Kidney (tissue), 14 donors: ENCODE data around the gene DCXR. TPM values are rescaled to one million over a fixed set of nuclear protein-coding genes. Genes with fewer than 3 reads are reported as not detected.

ENCODE experiments used
- DNase-seq, 5 donors: peaks; one replicate each; pipeline ENCODE4 v3.0.0-alpha.2; 2013 to 2020
- FAIRE-seq: peaks from 2 replicates; lab custom pipeline; 2012; peaks lifted over from hg19 to GRCh38; lab: Jason Lieb, UNC
- H3K27ac ChIP-seq, 2 donors: one replicate each; pipeline ENCODE4 v1.7.0; 2013; ENCODE audit warnings: low read depth in 2 of 2, low read length in 2 of 2, inconsistent platforms in 1 of 2
- H3K27me3 ChIP-seq: one replicate; pipeline ENCODE4 v1.7.1; 2013; ENCODE audit warnings: low read length, inconsistent platforms; ENCODE audit not compliant: control insufficient read depth, insufficient read depth
- H3K36me3 ChIP-seq, 3 donors: one replicate each; pipeline versions ENCODE4 v1.7.0 to v1.7.1; 2013; ENCODE audit warnings: low read length in 3 of 3, control low read depth in 1 of 3, inconsistent platforms in 1 of 3; ENCODE audit not compliant: insufficient read depth in 3 of 3, control insufficient read depth in 2 of 3
- H3K4me1 ChIP-seq, 3 donors: one replicate each; pipeline versions ENCODE4 v1.7.0 to v1.7.1; 2013; ENCODE audit warnings: low read length in 3 of 3, inconsistent platforms in 1 of 3, low read depth in 1 of 3; ENCODE audit not compliant: control insufficient read depth in 2 of 3, insufficient read depth in 2 of 3
- H3K4me3 ChIP-seq, 3 donors: one replicate each; pipeline versions ENCODE4 v1.7.0 to v1.8.1; 2013; ENCODE audit warnings: low read length in 3 of 3, control low read depth in 1 of 3, inconsistent platforms in 1 of 3
- H3K9ac ChIP-seq, 3 donors: one replicate each; pipeline versions ENCODE4 v1.7.0 to v1.7.1; 2013; ENCODE audit warnings: low read length in 3 of 3, control low read depth in 1 of 3, inconsistent platforms in 1 of 3
- H3K9me3 ChIP-seq, 3 donors: one replicate each; pipeline versions ENCODE4 v1.7.0 to v1.7.1; 2013; ENCODE audit warnings: low read length in 3 of 3, control low read depth in 1 of 3, inconsistent platforms in 1 of 3; ENCODE audit not compliant: control insufficient read depth in 2 of 3, insufficient read depth in 1 of 3
- intact Hi-C: fragments of 100-400 bp; cut with DNase I; formaldehyde crosslinking; loops from one replicate; pipeline ENCODE4 v1.11.1; 2022
- polyA plus RNA-seq: library from polyadenylated mRNA; stranded (reverse); fragments of 350-450 nt; fragmentation: Illumina TruSeq; extraction: RNeasy Lipid Tissue Mini Kit (QIAGEN cat#74804); gene quantifications from one replicate; pipeline ENCODE4 v1.2.3, GENCODE V29; 2014; ENCODE audit warnings: low read depth, low replicate concordance; ENCODE audit not compliant: insufficient read depth
- total RNA-seq: library from RNA; stranded (reverse); fragmentation: NEBNext Ultra II Directional; extraction: Animal tissue kit (Norgen Biotek cat#: 25700); gene quantifications from one replicate; pipeline ENCODE4 v1.2.1, GENCODE V29; 2021
- TF ChIP-seq, protein P1 (sequence below): IDR thresholded peaks from 3 replicates; pipeline ENCODE4 v1.5.1; 2012; ENCODE audit warnings: mild to moderate bottlenecking, moderate library complexity, borderline replicate concordance; ENCODE audit not compliant: insufficient read depth; ENCODE audit errors: extremely low read depth
- donor health status: control.
- donor health status: control.
- donor health status: control.
- donor health status: control.
- donor health status: control.
- donor health status: DM: yes; HTN: yes; CAD: no.
- donor health status: Normal renal cell carcinoma (clear cell type).

Gene DCXR
- total and polyA plus RNA-seq, 2 donors from 2014 or later: 102 to 551 TPM

DNA sequence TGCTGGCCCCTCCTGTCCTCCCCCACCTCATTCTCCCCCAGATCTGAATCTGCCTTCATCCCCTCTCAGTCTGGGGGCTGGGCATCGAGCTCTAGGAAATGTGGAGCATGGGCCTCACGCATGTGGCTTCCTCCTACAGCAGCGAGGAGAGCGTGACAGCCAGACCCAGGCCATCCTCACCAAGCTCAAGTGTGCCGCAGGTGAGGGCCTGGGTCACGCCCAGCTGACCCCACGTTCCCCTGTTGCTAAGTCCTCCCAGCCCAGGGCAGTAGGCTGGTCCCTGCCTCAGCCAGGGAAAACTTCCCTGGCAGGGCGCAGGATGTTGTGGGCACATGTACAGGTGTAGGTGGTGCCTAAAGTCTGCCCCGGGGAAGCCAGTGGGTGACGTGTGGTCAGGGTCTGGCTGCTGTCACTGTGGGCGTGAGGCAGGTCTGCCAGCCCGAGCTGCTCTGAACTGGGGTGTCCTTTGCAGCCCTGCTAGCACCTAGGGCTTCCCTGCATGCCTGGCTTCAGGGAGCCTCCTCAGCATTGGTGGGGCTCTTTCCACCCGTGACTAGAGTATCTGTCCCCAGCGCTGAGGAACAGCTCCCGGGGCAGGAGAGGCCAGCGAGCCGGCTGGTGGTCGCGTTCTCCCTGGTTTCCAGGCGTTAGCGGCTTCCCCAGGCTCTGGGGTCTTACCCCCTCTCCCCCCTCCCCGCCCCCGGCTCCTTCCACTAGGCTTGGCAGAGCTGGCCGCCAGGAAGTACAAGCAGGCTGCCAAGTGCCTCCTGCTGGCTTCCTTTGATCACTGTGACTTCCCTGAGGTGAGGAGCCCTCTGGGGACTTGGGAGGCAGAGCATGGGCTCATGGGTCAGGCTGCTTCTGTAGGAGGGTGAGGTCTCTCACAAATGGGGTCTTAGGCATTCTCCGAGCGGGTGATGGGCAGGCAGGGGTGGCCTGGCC, 17.8 kb upstream of the DCXR start:
- intact Hi-C loops: no loop called here
- no peak overlapping the region for H3K27ac ChIP-seq
- H3K9me3 ChIP-seq: no peaks in the 10 kb centered on the region
- H3K27me3 ChIP-seq: no peaks in the 10 kb centered on the region
- peaks cover 0 to 13% (median 2%) of the 10 kb centered on the region in 3 donors for H3K36me3 ChIP-seq
- DNase-seq (peak in 1 of 5 donors; percentile 56), FAIRE-seq (no peak)
- no peak overlapping the region for H3K4me3 ChIP-seq
- H3K4me1 ChIP-seq: peaks cover 0 to 30% (median 12%) of the 10 kb centered on the region in 3 donors
- no peak overlapping the region for H3K9ac ChIP-seq
- TF ChIP-seq, protein P1, sequence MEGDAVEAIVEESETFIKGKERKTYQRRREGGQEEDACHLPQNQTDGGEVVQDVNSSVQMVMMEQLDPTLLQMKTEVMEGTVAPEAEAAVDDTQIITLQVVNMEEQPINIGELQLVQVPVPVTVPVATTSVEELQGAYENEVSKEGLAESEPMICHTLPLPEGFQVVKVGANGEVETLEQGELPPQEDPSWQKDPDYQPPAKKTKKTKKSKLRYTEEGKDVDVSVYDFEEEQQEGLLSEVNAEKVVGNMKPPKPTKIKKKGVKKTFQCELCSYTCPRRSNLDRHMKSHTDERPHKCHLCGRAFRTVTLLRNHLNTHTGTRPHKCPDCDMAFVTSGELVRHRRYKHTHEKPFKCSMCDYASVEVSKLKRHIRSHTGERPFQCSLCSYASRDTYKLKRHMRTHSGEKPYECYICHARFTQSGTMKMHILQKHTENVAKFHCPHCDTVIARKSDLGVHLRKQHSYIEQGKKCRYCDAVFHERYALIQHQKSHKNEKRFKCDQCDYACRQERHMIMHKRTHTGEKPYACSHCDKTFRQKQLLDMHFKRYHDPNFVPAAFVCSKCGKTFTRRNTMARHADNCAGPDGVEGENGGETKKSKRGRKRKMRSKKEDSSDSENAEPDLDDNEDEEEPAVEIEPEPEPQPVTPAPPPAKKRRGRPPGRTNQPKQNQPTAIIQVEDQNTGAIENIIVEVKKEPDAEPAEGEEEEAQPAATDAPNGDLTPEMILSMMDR: no peak

- no peaks in the 10 kb centered on the region for H3K27me3 ChIP-seq
- DNase-seq (peak in 1 of 5 donors; percentile 73), FAIRE-seq (no peak)
- intact Hi-C loops: no loop called here
- no peaks in the 10 kb centered on the region for H3K9me3 ChIP-seq
- H3K4me3 ChIP-seq: no peak overlapping the region
- H3K36me3 ChIP-seq: peaks cover 0 to 13% (median 2%) of the 10 kb centered on the region in 3 donors
- H3K27ac ChIP-seq: no peak overlapping the region
- H3K4me1 ChIP-seq: peaks cover 0 to 32% (median 12%) of the 10 kb centered on the region in 3 donors
- no peak overlapping the region for H3K9ac ChIP-seq
- TF ChIP-seq, protein P1: no peak
Measured at GRCh38 chr17:82054351-82055022, 17.0 kb upstream of the DCXR start.

DNA sequence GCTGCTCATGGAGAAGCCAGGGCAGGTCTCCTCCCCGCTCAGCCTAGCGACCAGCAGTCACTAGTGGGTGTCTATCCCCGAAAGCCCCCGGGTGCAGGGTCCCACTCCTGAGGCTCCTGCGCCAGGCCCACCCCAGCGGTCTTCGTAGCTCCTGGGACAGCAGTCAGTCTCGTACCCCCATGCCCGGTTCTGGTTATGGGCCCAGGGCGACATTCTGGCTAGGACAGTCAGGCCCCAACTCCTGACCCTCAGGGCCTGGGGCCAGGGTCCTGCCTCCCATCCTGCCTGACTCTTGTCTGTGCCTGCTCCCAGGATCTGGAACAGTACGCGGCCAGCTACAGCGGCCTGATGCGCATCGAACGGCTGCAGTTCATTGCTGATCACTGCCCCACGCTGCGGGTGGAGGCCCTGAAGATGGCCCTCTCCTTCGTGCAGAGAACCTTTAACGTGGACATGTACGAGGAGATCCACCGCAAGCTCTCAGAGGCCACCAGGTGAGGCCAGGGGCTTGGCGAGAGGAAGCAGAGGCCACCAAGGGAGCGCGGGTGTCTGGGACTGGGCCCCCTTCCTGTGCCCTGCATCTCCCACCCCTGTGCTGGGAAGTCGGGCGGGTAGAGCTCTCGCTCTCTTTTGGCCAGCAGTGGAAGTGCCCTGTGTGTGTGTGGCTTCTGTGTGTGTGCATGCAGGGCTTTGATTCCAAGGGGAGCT, 16.2 kb upstream of the DCXR start:
- intact Hi-C loops: no loop called here
- no peaks in the 10 kb centered on the region for H3K9me3 ChIP-seq
- peaks cover 0 to 32% (median 12%) of the 10 kb centered on the region in 3 donors for H3K4me1 ChIP-seq
- TF ChIP-seq, protein P1: no peak
- H3K4me3 ChIP-seq: no peak overlapping the region
- H3K9ac ChIP-seq: no peak overlapping the region
- no peaks in the 10 kb centered on the region for H3K27me3 ChIP-seq
- H3K36me3 ChIP-seq: peaks cover 0 to 10% (median 2%) of the 10 kb centered on the region in 3 donors
- no peak overlapping the region for H3K27ac ChIP-seq
- DNase-seq: peak in 1 of 5 donors; percentile 74
- FAIRE-seq: no peak
